ENCODE data around the gene GMPS. TPM values are rescaled to one million over a fixed set of nuclear protein-coding genes. Genes with fewer than 3 reads are reported as not detected.

The GMPS gene
- total and polyA plus RNA-seq, 10 of the 15 experiments (the other 5 are each of a cell fraction or from before 2014, with no cell fraction given) = 33.2 to 143 (median 79.0) TPM

- no peak for TF ChIP-seq YBX1 (IDR thresholded peaks at IDR 0.05)
Observed at GRCh38 chr3:155917781-155918180, 47.3 kb downstream of the GMPS start (continued).

GRCh38 chr3:155919728-155920127, 49.3 kb downstream of the GMPS start:
- ChIA-PET SMC1A (ENCODE audit: uncharacterized antibody, unreplicated experiment) (interaction anchor here (0.7 to 1.0 kb wide), 2 partner anchors 38 to 46 kb away, joined by 3 to 6 read pairs; no protein-coding TSS in a partner anchor), CTCF (no interaction called here)
- H3K36me3 ChIP-seq (ENCODE audit: control insufficient read depth in 2 of 2, insufficient read depth in 2 of 2, low read length in 1 of 2) = peaks cover 0 to 16% of the 10 kb centered on the region in 2 experiments; a peak in 2 of 4 replicates

More at GRCh38 chr3:155919728-155920127, 49.3 kb downstream of the GMPS start:
- ChIA-PET RAD21 (ENCODE audit: unreplicated experiment) (no interaction called here), POLR2A (no interaction called here)
- DNase-seq (ENCODE audit: low read depth, low spot score) (no peak), FAIRE-seq (no peak), ATAC-seq (no peak)
- Histone ChIP-seq H3K4me2 (ENCODE audit: control insufficient read depth, insufficient read depth) (no peak overlapping the region), H4K20me1 (ENCODE audit: control insufficient read depth, insufficient read depth) (no peaks in the 10 kb centered on the region), H3K9ac (ENCODE audit: control insufficient read depth, insufficient read depth, low read length) (no peak overlapping the region), H3K27me3 (replicated peaks in 1 of 2; ENCODE audit: control insufficient read depth in 2 of 2, insufficient read depth in 2 of 2, low read length in 1 of 2) (no peaks in the 10 kb centered on the region), H3K4me3 (no peak overlapping the region), H2AFZ (ENCODE audit: control insufficient read depth, low read depth, low read length) (no peak overlapping the region), H3K4me1 (ENCODE audit: control insufficient read depth, insufficient read depth, low read length) (no peaks in the 10 kb centered on the region), H3K79me2 (ENCODE audit: control insufficient read depth, insufficient read depth, low read length) (no peaks in the 10 kb centered on the region), H3K27ac (ENCODE audit: control insufficient read depth, insufficient read depth) (no peak overlapping the region), H3K9me3 (replicated peaks; ENCODE audit: control insufficient read depth, insufficient read depth, low read length) (no peaks in the 10 kb centered on the region)
- TF ChIP-seq HSF1 (IDR thresholded peaks at IDR 0.05; ENCODE audit: low read depth, low read length) (no peak), TAF1 (IDR thresholded peaks at IDR 0.05; ENCODE audit: borderline replicate concordance, low read depth, low read length) (no peak), TCF12 (IDR thresholded peaks at IDR 0.05; ENCODE audit: low read depth, low read length) (no peak), USF1 (IDR thresholded peaks at IDR 0.05; ENCODE audit: borderline replicate concordance, extremely low read length, insufficient read depth, low read depth, low read length) (no peak), ZNF592 (IDR thresholded peaks at IDR 0.05) (no peak), PML (IDR thresholded peaks at IDR 0.05; ENCODE audit: low read length) (no peak), RB1 (IDR thresholded peaks at IDR 0.05; ENCODE audit: borderline replicate concordance) (no peak), ETV6 (conservative IDR thresholded peaks at IDR 0.05 in 1 of 2, IDR thresholded peaks at IDR 0.05 in 1 of 2; ENCODE audit: borderline replicate concordance in 1 of 2, low read depth in 1 of 2) (no peak), WRNIP1 (IDR thresholded peaks at IDR 0.05; ENCODE audit: borderline replicate concordance, low read depth, low read length) (no peak), EGR1 (IDR thresholded peaks at IDR 0.05; ENCODE audit: borderline replicate concordance in 1 of 2, low read depth in 2 of 2, low read length in 2 of 2) (no peak)
- no TSS peak for BruUV-seq (replicated peaks)
- in situ Hi-C loops (cut with MboI) (no loop called here), intact Hi-C loops (cut with micrococcal nuclease; ENCODE audit: unreplicated experiment) (no loop called here)

All from GM12878 (cell line).